GM21723 (cell line): ENCODE results near the gene C6orf52.

ENCODE experiments used
- ATAC-seq: cut with Tn5 transposase; IDR thresholded peaks from one replicate; pipeline ENCODE4 v1.9.1; 2021; ENCODE audit warnings: mild to moderate bottlenecking, moderate library complexity; ENCODE audit not compliant: unreplicated experiment

Gene C6orf52

GRCh38 chr6:10658910-10659698 is 35.3 kb downstream of the C6orf52 start:
- ATAC-seq: no peak

DNA sequence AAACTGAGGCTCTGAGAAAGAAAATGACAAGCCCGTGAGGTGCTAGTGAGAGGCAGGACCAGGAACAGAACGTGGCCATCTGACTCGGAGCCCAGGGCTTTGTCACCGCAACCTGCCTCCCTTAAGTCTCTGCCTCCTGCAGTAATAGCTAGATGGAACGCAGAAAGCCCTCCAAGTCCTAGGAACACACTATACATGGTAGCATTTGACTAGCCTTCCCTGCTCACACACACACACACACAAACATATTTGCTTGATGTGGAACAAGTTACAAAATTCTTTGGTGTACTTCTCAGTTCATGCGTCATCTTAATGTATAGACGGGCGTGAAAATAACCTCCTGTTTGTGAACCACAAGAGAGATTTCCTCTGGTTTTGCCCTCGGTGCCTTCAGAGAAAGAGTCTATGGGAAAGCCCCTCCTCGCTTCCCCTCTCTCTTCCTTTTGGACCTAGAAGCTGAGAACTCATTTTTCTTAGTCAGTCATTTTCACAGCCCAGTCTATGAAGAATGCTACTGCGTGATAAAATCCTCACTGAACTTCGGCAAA is 38.8 kb downstream of the C6orf52 start:
- ATAC-seq: no peak

DNA sequence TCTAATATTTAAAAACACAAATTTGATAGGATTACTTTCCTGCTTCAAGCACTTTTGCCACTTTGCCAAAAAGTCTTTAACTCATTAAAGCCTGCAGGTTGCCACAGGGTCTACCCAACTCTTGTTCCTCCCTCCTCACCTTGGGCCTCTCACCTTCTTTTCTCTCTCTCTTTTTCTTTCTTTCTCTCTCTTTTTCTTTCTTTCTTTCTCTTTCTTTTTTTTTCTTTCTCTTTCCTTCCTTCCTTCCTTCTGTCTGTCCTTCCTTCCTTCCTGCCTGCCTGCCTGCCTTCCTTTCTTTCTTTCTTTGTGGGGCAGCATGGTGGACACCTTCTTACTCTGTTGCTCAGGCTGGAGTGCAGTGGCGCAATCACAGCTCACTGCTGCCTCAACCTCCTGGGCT is 50.2 kb downstream of the C6orf52 start:
- ATAC-seq: no peak

- ATAC-seq: peak; percentile 86
These were observed 51.2 kb downstream of the C6orf52 start for GRCh38 chr6:10643201-10643651.

DNA sequence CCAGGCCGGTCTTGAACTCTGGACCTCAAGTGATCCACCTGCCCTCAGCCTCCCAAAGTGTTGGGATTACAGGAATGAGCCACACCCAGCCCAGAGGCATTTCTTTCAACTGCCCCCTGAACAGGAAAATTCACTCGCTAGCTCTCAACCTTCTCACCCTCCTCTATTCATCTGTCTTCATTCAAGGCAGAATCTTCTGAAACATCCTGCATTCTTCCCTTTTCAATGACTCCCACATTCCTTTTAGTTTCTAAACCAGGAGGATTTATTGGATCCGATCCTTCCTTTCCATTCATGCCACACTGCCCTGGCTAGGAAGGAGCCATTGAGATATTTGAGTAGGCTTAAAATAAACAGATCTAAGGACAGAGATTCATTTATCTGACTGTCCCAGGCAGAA is 52.9 kb downstream of the C6orf52 start:
- no peak for ATAC-seq

GRCh38 chr6:10640412-10640811 is 54.0 kb downstream of the C6orf52 start:
- ATAC-seq: no peak

DNA sequence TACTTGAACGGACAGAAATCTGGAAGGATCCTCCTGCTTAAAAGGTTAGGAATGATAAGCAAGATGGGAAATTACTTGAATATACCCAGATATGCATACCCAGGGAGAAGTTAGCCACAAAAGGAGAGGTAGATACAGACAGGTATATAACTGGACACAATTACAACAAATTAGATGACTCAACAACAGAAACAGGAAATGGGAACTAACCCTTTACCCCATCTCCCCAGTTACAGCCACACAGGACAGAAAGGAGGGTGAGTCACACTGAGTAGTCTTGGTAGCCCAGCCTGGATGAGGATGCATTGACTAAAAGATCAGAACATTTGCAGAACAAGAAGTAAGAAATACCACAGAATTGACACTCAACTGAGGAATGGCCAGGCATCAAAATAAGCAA is 61.2 kb downstream of the C6orf52 start:
- ATAC-seq: peak; percentile 89

DNA sequence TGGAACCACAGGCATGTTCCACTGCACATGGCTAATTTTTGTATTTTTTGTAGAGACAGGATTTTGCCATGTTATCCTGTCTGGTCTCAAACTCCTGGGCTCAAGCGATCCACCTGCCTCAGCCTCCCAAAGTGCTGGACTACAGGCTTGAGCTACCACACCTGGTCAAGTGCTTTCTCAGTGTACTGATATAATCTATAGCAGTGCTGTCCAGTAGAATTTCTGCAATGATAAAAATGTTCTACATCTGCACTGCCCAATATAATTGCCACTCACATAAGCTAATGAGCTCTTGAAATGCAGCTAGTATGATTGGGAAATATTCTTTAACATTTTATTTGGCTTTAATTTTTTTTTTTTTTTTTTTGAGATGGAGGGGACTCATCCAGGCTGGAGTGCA is 64.2 kb downstream of the C6orf52 start:
- no peak for ATAC-seq

DNA sequence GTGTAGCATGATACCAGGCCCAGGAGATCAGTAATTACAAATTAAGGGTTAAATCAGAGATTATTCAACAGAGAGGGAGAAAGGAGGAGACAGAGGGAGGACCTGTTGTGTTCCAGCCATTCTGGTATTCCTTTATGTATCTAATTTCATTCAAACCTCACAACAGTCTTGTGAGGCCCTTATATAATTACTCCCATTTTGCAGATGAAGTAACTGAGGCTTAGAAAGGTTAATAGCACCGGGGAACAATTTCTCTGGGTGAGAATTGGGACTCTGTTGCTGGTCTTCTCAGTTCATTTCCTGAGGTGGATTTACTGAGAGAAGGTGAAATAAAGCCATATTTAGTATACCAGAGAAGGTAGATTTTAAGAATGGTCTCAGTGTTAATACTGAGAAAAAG is 66.6 kb downstream of the C6orf52 start:
- ATAC-seq: no peak

DNA sequence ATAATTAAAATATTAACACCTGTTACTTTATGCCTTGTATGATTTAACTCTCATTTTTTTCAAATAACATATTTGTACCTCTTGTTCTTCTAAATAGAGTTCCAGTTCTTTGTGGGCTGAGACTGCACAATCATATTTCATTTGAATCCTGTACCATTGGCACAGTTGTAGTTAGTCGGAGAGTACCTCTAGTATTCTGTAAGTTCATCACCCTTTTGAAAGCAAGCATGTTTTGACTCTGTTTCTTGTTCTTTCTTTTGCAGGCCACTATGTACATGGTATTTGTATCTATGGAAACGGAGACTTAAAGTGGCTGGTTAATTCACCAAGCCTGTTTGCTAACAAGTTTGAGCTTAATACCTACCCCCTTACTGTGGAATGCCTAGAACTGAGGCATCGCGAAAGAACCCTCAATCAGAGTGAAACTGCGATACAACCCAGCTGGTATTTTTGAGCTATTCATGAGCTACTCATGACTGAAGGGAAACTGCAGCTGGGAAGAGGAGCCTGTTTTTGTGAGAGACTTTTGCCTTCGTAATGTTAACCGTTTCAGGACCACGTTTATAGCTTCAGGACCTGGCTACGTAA is 68.2 kb downstream of the C6orf52 start:
- ATAC-seq: peak; percentile 77

- ATAC-seq: no peak
These were observed 69.6 kb downstream of the C6orf52 start for GRCh38 chr6:10624836-10625235.

DNA sequence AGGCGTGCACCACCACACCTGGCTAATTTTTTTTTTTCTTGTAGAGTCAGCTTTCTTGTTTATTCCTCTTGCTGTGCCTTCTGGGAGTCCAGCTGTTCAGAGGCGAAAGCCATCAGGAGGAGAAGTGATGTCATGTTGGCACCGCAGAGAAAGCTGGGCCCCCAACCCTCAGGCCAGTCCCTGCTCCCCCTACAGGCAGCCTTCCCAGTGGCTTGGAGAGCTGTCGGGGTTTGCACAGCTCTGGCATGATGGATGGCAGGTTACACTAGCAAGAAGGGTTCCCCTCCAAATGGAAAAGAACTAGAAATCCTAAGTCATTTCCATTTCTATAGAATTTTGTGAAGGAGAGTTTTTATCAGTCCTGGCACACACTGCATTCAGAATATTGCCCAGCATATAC is 72.6 kb downstream of the C6orf52 start:
- no peak for ATAC-seq
